RCC 7860 (cell line): ENCODE data around the gene ST7L.

Experiments used
- DNase-seq: peaks from one replicate; pipeline ENCODE4 v3.0.0-alpha.2; 2015; ENCODE audit warnings: low spot score
- FAIRE-seq: peaks from 2 replicates; lab custom pipeline; 2012; peaks lifted over from hg19 to GRCh38; lab: Jason Lieb, UNC

The ST7L gene

GRCh38 chr1:112619518-112620376, 806 bp upstream of the ST7L start, which contains the start of gene CAPZA1:
Gene CAPZA1, plus strand, starts transcription at chr1:112619832. Its CDS starts 13 bp downstream, at chr1:112619845.
- FAIRE-seq (peak; percentile 2), DNase-seq (peak; percentile 81)

- DNase-seq (no peak), FAIRE-seq (no peak)
These were observed 724 bp downstream of the ST7L start for GRCh38 chr1:112618114-112618720.

- no peak for FAIRE-seq
- DNase-seq = peak; percentile 47
These were observed 4.4 kb downstream of the ST7L start for GRCh38 chr1:112614460-112615065.

- FAIRE-seq (no peak), DNase-seq (no peak)
These were observed 13.2 kb downstream of the ST7L start for GRCh38 chr1:112605633-112606327.

GRCh38 chr1:112603541-112603940, 15.4 kb downstream of the ST7L start:
- no peak for FAIRE-seq

GRCh38 chr1:112603012-112603411, 15.9 kb downstream of the ST7L start:
- DNase-seq = no peak
- FAIRE-seq = no peak

More at GRCh38 chr1:112603541-112603940, 15.4 kb downstream of the ST7L start:
- DNase-seq = no peak

- FAIRE-seq = no peak
- no peak for DNase-seq
These were observed 19.5 kb downstream of the ST7L start for GRCh38 chr1:112599477-112599876.

GRCh38 chr1:112594208-112594876, 24.6 kb downstream of the ST7L start:
- DNase-seq = no peak

GRCh38 chr1:112589766-112590165, 29.2 kb downstream of the ST7L start:
- no peak for DNase-seq
- no peak for FAIRE-seq

More at GRCh38 chr1:112594208-112594876, 24.6 kb downstream of the ST7L start:
- no peak for FAIRE-seq

- no peak for DNase-seq
- no peak for FAIRE-seq
These were observed 35.6 kb downstream of the ST7L start for GRCh38 chr1:112583366-112583765.

- FAIRE-seq = no peak
- DNase-seq = no peak
These were observed 37.3 kb downstream of the ST7L start for GRCh38 chr1:112581586-112582192.

- DNase-seq = no peak
- FAIRE-seq = no peak
These were observed 39.0 kb downstream of the ST7L start for GRCh38 chr1:112579801-112580510.

GRCh38 chr1:112576240-112576639, 42.7 kb downstream of the ST7L start:
- FAIRE-seq (no peak), DNase-seq (no peak)

GRCh38 chr1:112575154-112575804, 43.7 kb downstream of the ST7L start:
- peak; percentile 76 for DNase-seq
- peak; percentile 95 for FAIRE-seq

GRCh38 chr1:112565800-112566199, 53.1 kb downstream of the ST7L start:
- no peak for DNase-seq
- no peak for FAIRE-seq

GRCh38 chr1:112564081-112564480, 54.9 kb downstream of the ST7L start:
- FAIRE-seq (no peak), DNase-seq (no peak)

GRCh38 chr1:112563341-112563740, 55.6 kb downstream of the ST7L start:
- DNase-seq = no peak
- no peak for FAIRE-seq

GRCh38 chr1:112558634-112559033, 60.3 kb downstream of the ST7L start:
- DNase-seq (no peak), FAIRE-seq (no peak)

GRCh38 chr1:112557385-112557784, 61.6 kb downstream of the ST7L start:
- peak; percentile 31 for FAIRE-seq
- no peak for DNase-seq
